Raji (cell line): Measurements from ENCODE around the gene DMRT2.

Experiments used
- POLR2A ChIP-seq: IDR thresholded peaks from 2 replicates; pipeline ENCODE4 v1.6.1; 2011; ENCODE audit warnings: low read depth, low read length, control low read depth; ENCODE audit not compliant: insufficient read depth

DMRT2 gene

GRCh38 chr9:1098551-1098950 is 48.4 kb downstream of the DMRT2 start:
- TF ChIP-seq POLR2A, result no peak

GRCh38 chr9:1100201-1100600 is 50.0 kb downstream of the DMRT2 start:
- no peak for TF ChIP-seq POLR2A

GRCh38 chr9:1100945-1101344 is 50.8 kb downstream of the DMRT2 start:
- no peak for TF ChIP-seq POLR2A

- TF ChIP-seq POLR2A, result no peak
Measured at GRCh38 chr9:1101846-1102641, 51.9 kb downstream of the DMRT2 start.

GRCh38 chr9:1102642-1102970 is 52.4 kb downstream of the DMRT2 start:
- no peak for TF ChIP-seq POLR2A
